ENCODE measurements around the gene AP2A2. TPM values are rescaled to one million over a fixed set of nuclear protein-coding genes. Genes with fewer than 3 reads are reported as not detected.
A peak's percentile ranks its signal among the peaks of the same experiment; 100 is the strongest.

AP2A2 gene
- total and polyA plus RNA-seq, 2 donors (not counting 1 experiment from before 2014, with no cell fraction given), result 53.1 to 57.0 TPM

DNA sequence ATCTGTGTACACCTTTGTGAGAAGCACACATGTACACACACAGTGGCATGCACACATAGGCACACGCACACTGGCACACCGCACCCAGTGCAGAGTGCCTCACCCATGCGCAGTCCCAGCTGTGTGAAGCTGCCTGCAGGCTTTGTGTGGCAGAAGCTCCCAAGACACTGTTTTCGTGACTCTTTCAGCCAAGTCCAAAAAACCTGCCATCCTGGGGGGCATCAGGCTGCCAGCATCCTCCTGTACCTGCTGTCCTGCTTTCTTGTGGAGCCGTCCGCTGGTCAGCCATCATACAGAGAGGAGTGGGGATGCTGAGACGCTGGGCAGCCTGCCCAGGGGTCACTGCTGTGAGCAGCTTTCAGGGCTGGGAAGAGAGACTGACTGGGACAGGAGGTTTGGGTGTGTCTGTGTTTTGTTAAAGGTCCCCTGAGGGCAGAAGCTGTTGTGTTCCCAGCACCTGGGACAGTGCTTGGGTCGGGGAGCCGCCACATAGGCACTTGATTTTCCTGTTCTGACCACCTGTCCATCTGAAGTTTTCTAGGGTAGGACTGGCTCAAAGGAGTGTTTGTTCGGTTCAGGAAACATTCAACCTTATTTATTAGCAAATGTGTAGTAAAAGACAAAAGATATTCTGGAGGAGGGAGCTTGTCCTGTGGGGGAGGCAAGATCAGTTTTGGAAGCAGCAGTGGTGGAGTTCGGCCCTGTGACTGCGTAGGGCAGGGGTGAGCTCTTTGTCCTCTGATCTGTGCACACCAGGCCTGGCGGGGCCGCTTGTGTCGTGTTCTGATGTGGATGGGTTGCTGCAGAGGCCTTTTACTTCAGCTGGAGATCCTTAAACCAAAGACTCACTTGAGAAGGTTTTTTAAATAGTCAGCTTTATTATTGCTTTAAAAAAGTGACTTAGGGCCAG lies 29.7 kb downstream of the AP2A2 start:
- Mint-ChIP-seq H3K4me1 (peaks cover 31% of the 10 kb centered on the region), H3K9me3 (ENCODE audit: insufficient read depth) (no peaks in the 10 kb centered on the region), H3K27ac (peak overlapping the region; percentile 21), H3K27me3 (no peaks in the 10 kb centered on the region), H3K4me3 (no peak overlapping the region)
- intact Hi-C loops (cut with micrococcal nuclease), result no loop called here
- peaks cover 48% of the 10 kb centered on the region for H3K79me2 ChIP-seq (ENCODE audit: control insufficient read depth, insufficient read depth, low read length)
- peak overlapping the region; percentile 14 for H3K9ac ChIP-seq (ENCODE audit: low read length)
- DNase-seq (no peak), ATAC-seq (ENCODE audit: low read depth) (no peak)
- H3K27me3 ChIP-seq (replicated peaks in 1 of 4; ENCODE audit: control extremely low read depth in 1 of 4, control insufficient read depth in 3 of 4, insufficient read depth in 4 of 4, low read length in 3 of 4), result no peaks in the 10 kb centered on the region
- ChIA-PET POLR2A (interaction anchor here (0.5 kb wide), 1 partner anchor 19 kb away, joined by 8 read pairs; no protein-coding TSS in a partner anchor), CTCF (no interaction called here)
- no peak overlapping the region for H2AFZ ChIP-seq (ENCODE audit: insufficient read depth, low read depth, low read length, poor library complexity, severe bottlenecking)
- TF ChIP-seq, protein P1, sequence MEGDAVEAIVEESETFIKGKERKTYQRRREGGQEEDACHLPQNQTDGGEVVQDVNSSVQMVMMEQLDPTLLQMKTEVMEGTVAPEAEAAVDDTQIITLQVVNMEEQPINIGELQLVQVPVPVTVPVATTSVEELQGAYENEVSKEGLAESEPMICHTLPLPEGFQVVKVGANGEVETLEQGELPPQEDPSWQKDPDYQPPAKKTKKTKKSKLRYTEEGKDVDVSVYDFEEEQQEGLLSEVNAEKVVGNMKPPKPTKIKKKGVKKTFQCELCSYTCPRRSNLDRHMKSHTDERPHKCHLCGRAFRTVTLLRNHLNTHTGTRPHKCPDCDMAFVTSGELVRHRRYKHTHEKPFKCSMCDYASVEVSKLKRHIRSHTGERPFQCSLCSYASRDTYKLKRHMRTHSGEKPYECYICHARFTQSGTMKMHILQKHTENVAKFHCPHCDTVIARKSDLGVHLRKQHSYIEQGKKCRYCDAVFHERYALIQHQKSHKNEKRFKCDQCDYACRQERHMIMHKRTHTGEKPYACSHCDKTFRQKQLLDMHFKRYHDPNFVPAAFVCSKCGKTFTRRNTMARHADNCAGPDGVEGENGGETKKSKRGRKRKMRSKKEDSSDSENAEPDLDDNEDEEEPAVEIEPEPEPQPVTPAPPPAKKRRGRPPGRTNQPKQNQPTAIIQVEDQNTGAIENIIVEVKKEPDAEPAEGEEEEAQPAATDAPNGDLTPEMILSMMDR (IDR thresholded peaks at IDR 0.05), result no peak
- TF ChIP-seq EZH2 (IDR thresholded peaks at IDR 0.05; ENCODE audit: borderline replicate concordance, insufficient read depth, low read depth, low read length, poor library complexity, severe bottlenecking), result no peak
- WGBS (ENCODE audit: insufficient coverage), result 92% methylated on average over 9 of the region's 15 CpGs
- peak overlapping the region in 1 of 2 donors; percentile 69 for H3K27ac ChIP-seq (ENCODE audit: low read length in 2 of 2)
- peaks cover 0 to 15% of the 10 kb centered on the region in 2 experiments for H3K36me3 ChIP-seq (replicated peaks in 1 of 2; ENCODE audit: control extremely low read depth in 1 of 2, control insufficient read depth in 1 of 2, extremely low read depth in 1 of 2, insufficient read depth in 2 of 2, low read length in 1 of 2)
- H4K20me1 ChIP-seq (ENCODE audit: control insufficient read depth, insufficient read depth, low read length, poor library complexity, severe bottlenecking), result peaks cover 46% of the 10 kb centered on the region
- peaks cover 18% of the 10 kb centered on the region in 2 donors for H3K4me1 ChIP-seq (ENCODE audit: control insufficient read depth in 2 of 2, insufficient read depth in 2 of 2, low read length in 2 of 2)
- no peak overlapping the region for H3K4me3 ChIP-seq (ENCODE audit: control extremely low read depth in 1 of 5, extremely low read depth in 1 of 5, insufficient read depth in 1 of 5, low read depth in 2 of 5, low read length in 4 of 5)
- H3K4me2 ChIP-seq (replicated peaks; ENCODE audit: low read depth, low read length, poor library complexity, severe bottlenecking), result peak overlapping the region; percentile 33
- H3K9me3 ChIP-seq (ENCODE audit: control extremely low read depth in 1 of 3, control insufficient read depth in 2 of 3, insufficient read depth in 1 of 3, low read length in 2 of 3), result no peaks in the 10 kb centered on the region

Data from B cell (primary cell).